Activated CD4-positive, alpha-beta T cell treated with anti-CD3 and anti-CD28 coated beads, Interleukin-2, amount 10 ng/mL, durations not matched to agents 7 days and 5 days (primary cell): ENCODE measurements around the gene SFSWAP. TPM values are rescaled to one million over a fixed set of nuclear protein-coding genes. Genes with fewer than 3 reads are reported as not detected.
A peak's percentile ranks its signal among the peaks of the same experiment; 100 is the strongest.

ENCODE experiments used
- CTCF ChIA-PET: fragments of 350-600 bp; sonication (Branson Sonifier 250); formaldehyde crosslinking; loops from one replicate; lab custom pipeline; 2021; ENCODE audit warnings: antibody characterized with exemption; lab: Charles Lee
- POLR2A ChIA-PET: fragments of 350-600 bp; sonication (Branson Sonifier 250); formaldehyde crosslinking; loops from one replicate; lab custom pipeline; 2021; ENCODE audit warnings: antibody characterized with exemption; lab: Charles Lee
- DNase-seq: peaks from one replicate; pipeline ENCODE4 v3.0.0-alpha.2; 2020
- H3K27ac Mint-ChIP-seq: one replicate; pipeline ENCODE4 v1.8.0; 2021; ENCODE audit warnings: mild to moderate bottlenecking, moderate library complexity, mixed read lengths
- H3K27me3 Mint-ChIP-seq: one replicate; pipeline ENCODE4 v1.8.0; 2021; ENCODE audit warnings: mixed read lengths
- H3K36me3 Mint-ChIP-seq: one replicate; pipeline ENCODE4 v1.8.0; 2021; ENCODE audit warnings: low read depth, mixed read lengths
- H3K4me1 Mint-ChIP-seq: one replicate; pipeline ENCODE4 v1.8.0; 2021; ENCODE audit warnings: mixed read lengths
- H3K4me3 Mint-ChIP-seq: one replicate; pipeline ENCODE4 v1.8.0; 2021; ENCODE audit warnings: mild to moderate bottlenecking, moderate library complexity, mixed read lengths
- H3K9me3 Mint-ChIP-seq: one replicate; pipeline ENCODE4 v1.8.0; 2021; ENCODE audit warnings: mixed read lengths
- total RNA-seq, 2 experiments: library from RNA; stranded (reverse); gene quantifications; one replicate each; pipeline ENCODE4 v1.2.3, GENCODE V29; 2021

Gene SFSWAP
- total RNA-seq, 2 experiments from 2014 or later: 51.4 to 59.0 TPM

GRCh38 chr12:131810726-131811125 is 99.8 kb downstream of the SFSWAP start:
- Mint-ChIP-seq H3K4me3 (no peak overlapping the region), H3K4me1 (no peaks in the 10 kb centered on the region)
- POLR2A ChIA-PET: no interaction called here

GRCh38 chr12:131815131-131815530 is 104.2 kb downstream of the SFSWAP start:
- Mint-ChIP-seq H3K27me3 (no peaks in the 10 kb centered on the region), H3K4me1 (no peaks in the 10 kb centered on the region), H3K27ac (no peak overlapping the region), H3K9me3 (peaks cover 22% of the 10 kb centered on the region), H3K4me3 (no peak overlapping the region), H3K36me3 (peaks cover 3% of the 10 kb centered on the region)
- CTCF ChIA-PET: no interaction called here
- POLR2A ChIA-PET: no interaction called here
- no peak for DNase-seq

More at GRCh38 chr12:131810726-131811125, 99.8 kb downstream of the SFSWAP start:
- peaks cover 22% of the 10 kb centered on the region for H3K9me3 Mint-ChIP-seq
- no peak overlapping the region for H3K27ac Mint-ChIP-seq
- H3K36me3 Mint-ChIP-seq: peaks cover 3% of the 10 kb centered on the region
- CTCF ChIA-PET: no interaction called here
- no peak for DNase-seq
- H3K27me3 Mint-ChIP-seq: no peaks in the 10 kb centered on the region

GRCh38 chr12:131816495-131816894 is 105.6 kb downstream of the SFSWAP start:
- H3K4me1 Mint-ChIP-seq: no peaks in the 10 kb centered on the region
- no peak for DNase-seq
- no peak overlapping the region for H3K27ac Mint-ChIP-seq
- no peak overlapping the region for H3K4me3 Mint-ChIP-seq
- CTCF ChIA-PET: interaction anchor here (1.1 kb wide), 1 partner anchor 28 kb away, joined by 4 read pairs; no protein-coding TSS in a partner anchor
- peaks cover 3% of the 10 kb centered on the region for H3K36me3 Mint-ChIP-seq
- POLR2A ChIA-PET: no interaction called here
- peaks cover 22% of the 10 kb centered on the region for H3K9me3 Mint-ChIP-seq
- no peaks in the 10 kb centered on the region for H3K27me3 Mint-ChIP-seq

- ChIA-PET POLR2A (no interaction called here), CTCF (interaction anchor here (0.6 to 1.1 kb wide), 2 partner anchors 10 to 28 kb away, joined by 3 to 4 read pairs; no protein-coding TSS in a partner anchor)
- peaks cover 15% of the 10 kb centered on the region for H3K9me3 Mint-ChIP-seq
- H3K27me3 Mint-ChIP-seq: no peaks in the 10 kb centered on the region
- H3K4me3 Mint-ChIP-seq: no peak overlapping the region
- H3K36me3 Mint-ChIP-seq: no peaks in the 10 kb centered on the region
- no peaks in the 10 kb centered on the region for H3K4me1 Mint-ChIP-seq
- DNase-seq: no peak
- H3K27ac Mint-ChIP-seq: no peak overlapping the region
Observed at GRCh38 chr12:131817241-131817640, 106.4 kb downstream of the SFSWAP start.

GRCh38 chr12:131818821-131819585 is 108.1 kb downstream of the SFSWAP start:
- peaks cover 3% of the 10 kb centered on the region for H3K9me3 Mint-ChIP-seq
- POLR2A ChIA-PET: no interaction called here
- H3K27ac Mint-ChIP-seq: no peak overlapping the region
- H3K4me3 Mint-ChIP-seq: no peak overlapping the region
- no peaks in the 10 kb centered on the region for H3K36me3 Mint-ChIP-seq
- no peaks in the 10 kb centered on the region for H3K4me1 Mint-ChIP-seq
- H3K27me3 Mint-ChIP-seq: no peaks in the 10 kb centered on the region
- CTCF ChIA-PET: no interaction called here
- DNase-seq: no peak

- DNase-seq: no peak
- no peaks in the 10 kb centered on the region for H3K36me3 Mint-ChIP-seq
- peaks cover 5% of the 10 kb centered on the region for H3K4me1 Mint-ChIP-seq
- H3K27me3 Mint-ChIP-seq: peaks cover 28% of the 10 kb centered on the region
- ChIA-PET CTCF (no interaction called here), POLR2A (no interaction called here)
- H3K27ac Mint-ChIP-seq: no peak overlapping the region
- no peaks in the 10 kb centered on the region for H3K9me3 Mint-ChIP-seq
- no peak overlapping the region for H3K4me3 Mint-ChIP-seq
Observed at GRCh38 chr12:131824450-131824849, 113.6 kb downstream of the SFSWAP start.

GRCh38 chr12:131825146-131825892 is 114.4 kb downstream of the SFSWAP start:
- Mint-ChIP-seq H3K36me3 (no peaks in the 10 kb centered on the region), H3K4me3 (no peak overlapping the region), H3K27me3 (peaks cover 33% of the 10 kb centered on the region), H3K4me1 (peaks cover 5% of the 10 kb centered on the region), H3K9me3 (no peaks in the 10 kb centered on the region), H3K27ac (no peak overlapping the region)
- POLR2A ChIA-PET: no interaction called here
- CTCF ChIA-PET: interaction anchor here (0.8 to 1.0 kb wide), 2 partner anchors 19 to 721 kb away, joined by 3 read pairs; no protein-coding TSS in a partner anchor
- DNase-seq: no peak

- H3K27ac Mint-ChIP-seq: no peak overlapping the region
- DNase-seq: no peak
- ChIA-PET POLR2A (interaction anchor here (0.6 kb wide), 1 partner anchor 556 kb away, joined by 3 read pairs; no protein-coding TSS in a partner anchor), CTCF (interaction anchor here (0.8 to 1.0 kb wide), 2 partner anchors 20 to 722 kb away, joined by 3 read pairs; no protein-coding TSS in a partner anchor)
- no peaks in the 10 kb centered on the region for H3K36me3 Mint-ChIP-seq
- peaks cover 10% of the 10 kb centered on the region for H3K4me1 Mint-ChIP-seq
- H3K27me3 Mint-ChIP-seq: peaks cover 39% of the 10 kb centered on the region
- no peak overlapping the region for H3K4me3 Mint-ChIP-seq
- H3K9me3 Mint-ChIP-seq: no peaks in the 10 kb centered on the region
Observed at GRCh38 chr12:131826097-131826928, 115.4 kb downstream of the SFSWAP start.

- Mint-ChIP-seq H3K36me3 (no peaks in the 10 kb centered on the region), H3K27me3 (peaks cover 50% of the 10 kb centered on the region), H3K4me1 (peaks cover 13% of the 10 kb centered on the region), H3K4me3 (peak within 1 kb of the TSS; percentile 48), H3K27ac (no peak within 1 kb of the TSS), H3K9me3 (no peaks in the 10 kb centered on the region)
- ChIA-PET POLR2A (no interaction called here), CTCF (interaction anchor here (0.7 kb wide), 1 partner anchor 108 kb away, joined by 3 read pairs; no protein-coding TSS in a partner anchor)
- DNase-seq: peak; percentile 31
Observed at GRCh38 chr12:131827961-131828534, 117.2 kb downstream of the SFSWAP start, which contains the start of gene MMP17. Gene MMP17, plus strand, starts transcription at chr12:131828393. Its CDS starts 102 bp downstream, at chr12:131828495.

GRCh38 chr12:131828671-131829355 is 117.9 kb downstream of the SFSWAP start:
- peaks cover 50% of the 10 kb centered on the region for H3K27me3 Mint-ChIP-seq
- CTCF ChIA-PET: no interaction called here
- no peaks in the 10 kb centered on the region for H3K36me3 Mint-ChIP-seq
- POLR2A ChIA-PET: no interaction called here
- no peak overlapping the region for H3K27ac Mint-ChIP-seq
- H3K9me3 Mint-ChIP-seq: no peaks in the 10 kb centered on the region
- no peak for DNase-seq
- H3K4me3 Mint-ChIP-seq: no peak overlapping the region
- H3K4me1 Mint-ChIP-seq: peaks cover 13% of the 10 kb centered on the region

- no peak for DNase-seq
- POLR2A ChIA-PET: no interaction called here
- no peaks in the 10 kb centered on the region for H3K9me3 Mint-ChIP-seq
- no peaks in the 10 kb centered on the region for H3K36me3 Mint-ChIP-seq
- CTCF ChIA-PET: interaction anchor here (2.2 kb wide), 1 partner anchor 724 kb away, joined by 8 read pairs; no protein-coding TSS in a partner anchor
- H3K27me3 Mint-ChIP-seq: peaks cover 50% of the 10 kb centered on the region
- H3K27ac Mint-ChIP-seq: no peak overlapping the region
- peak overlapping the region; percentile 48 for H3K4me3 Mint-ChIP-seq
- peaks cover 13% of the 10 kb centered on the region for H3K4me1 Mint-ChIP-seq
Observed at GRCh38 chr12:131829356-131829747, 118.5 kb downstream of the SFSWAP start.
